Uterus (tissue), 2 donors: Measurements from ENCODE around the gene EML1.

Source experiments
- CTCF ChIP-seq, 4 experiments: fragments of 200-600 bp in 2 of 4; fragments of 450-650 bp in 2 of 4; sonication (generic) in 2 of 4; IDR thresholded peaks; one replicate each; pipeline ENCODE4 v1.5.1; 2016 to 2019; ENCODE audit warnings: antibody characterized with exemption in 4 of 4, mild to moderate bottlenecking in 2 of 4, moderate library complexity in 1 of 4
- POLR2A ChIP-seq, 2 donors: fragments of 450-650 bp; IDR thresholded peaks; one replicate each; pipeline ENCODE4 v1.6.1; 2016; ENCODE audit warnings: antibody characterized with exemption in 2 of 2, mild to moderate bottlenecking in 1 of 2, moderate library complexity in 1 of 2

- TF ChIP-seq CTCF (IDR thresholded peaks at IDR 0.05): no peak
- TF ChIP-seq POLR2A (IDR thresholded peaks at IDR 0.05): no peak
These were observed 188.6 kb downstream of the EML1 start for GRCh38 chr14:99981806-99982205.
